OCI-LY7 (cell line): Measurements from ENCODE around the gene PPP2R1B. TPM values are rescaled to one million over a fixed set of nuclear protein-coding genes. Genes with fewer than 3 reads are reported as not detected.

ENCODE experiments used
- BruUV-seq: library from RNA; stranded (reverse); fragments of 400-500 nt; replicated peaks from 2 replicates; lab custom pipeline; 2021; lab: Mats Ljungman, UMichigan
- CTCF ChIA-PET: fragments of 300-600 bp; sonication (Branson Sonifier 250); formaldehyde crosslinking; loops from one replicate; lab custom pipeline; 2022; ENCODE audit warnings: antibody characterized with exemption; ENCODE audit not compliant: unreplicated experiment; lab: Charles Lee
- POLR2A ChIA-PET: fragments of 300-600 bp; sonication (Branson Sonifier 250); formaldehyde crosslinking; loops from one replicate; lab custom pipeline; 2022; ENCODE audit warnings: antibody characterized with exemption; lab: Charles Lee
- DNase-seq: peaks from one replicate; pipeline ENCODE4 v3.0.0-alpha.2; 2015; ENCODE audit warnings: low spot score
- H2AFZ ChIP-seq: fragments of 200-600 bp; sonication (generic), shearing (Covaris generic); 2 replicates; pipeline ENCODE4 v1.6.1; 2014; ENCODE audit warnings: mild to moderate bottlenecking, antibody characterized with exemption, low read length, moderate library complexity
- H3K27ac ChIP-seq: fragments of 200-600 bp; sonication (generic); 2 replicates; pipeline ENCODE4 v1.5.1; 2014; ENCODE audit warnings: mixed run types, low read depth, mild to moderate bottlenecking, moderate library complexity, low read length, inconsistent platforms; ENCODE audit not compliant: poor library complexity, severe bottlenecking
- H3K36me3 ChIP-seq: fragments of 200-600 bp; sonication (generic); 2 replicates; pipeline ENCODE4 v1.6.1; 2014; ENCODE audit warnings: mild to moderate bottlenecking, antibody characterized with exemption, low read length, moderate library complexity, mixed read lengths; ENCODE audit not compliant: insufficient read depth
- H3K4me1 ChIP-seq: fragments of 200-600 bp; sonication (generic); 2 replicates; pipeline ENCODE4 v1.5.1; 2014; ENCODE audit warnings: mild to moderate bottlenecking, low read length; ENCODE audit not compliant: insufficient read depth, poor library complexity, severe bottlenecking
- H3K4me2 ChIP-seq: fragments of 200-600 bp; sonication (generic); 2 replicates; pipeline ENCODE4 v1.6.1; 2014; ENCODE audit warnings: mild to moderate bottlenecking, low read length
- H3K4me3 ChIP-seq: fragments of 200-600 bp; sonication (generic); 2 replicates; pipeline ENCODE4 v1.5.1; 2014; ENCODE audit warnings: mild to moderate bottlenecking, low read depth, low read length; ENCODE audit not compliant: poor library complexity, severe bottlenecking
- H3K79me2 ChIP-seq: fragments of 200-600 bp; sonication (generic); 2 replicates; pipeline ENCODE4 v1.6.1; 2016; ENCODE audit warnings: low read depth, mild to moderate bottlenecking, low read length, moderate library complexity, mixed read lengths; ENCODE audit not compliant: insufficient read depth
- H3K9me2 ChIP-seq: fragments of 200-600 bp; sonication (generic); 2 replicates; pipeline ENCODE4 v1.6.1; 2016; ENCODE audit warnings: mild to moderate bottlenecking, low read length, mixed read lengths; ENCODE audit not compliant: insufficient read depth
- H3K9me3 ChIP-seq: fragments of 200-600 bp; sonication (generic); 2 replicates; pipeline ENCODE4 v1.6.1; 2014; ENCODE audit warnings: mild to moderate bottlenecking, mixed run types, low read length, mixed read lengths
- H4K20me1 ChIP-seq: fragments of 200-600 bp; sonication (generic); 2 replicates; pipeline ENCODE4 v1.6.1; 2014; ENCODE audit warnings: mild to moderate bottlenecking, antibody characterized with exemption, low read length, moderate library complexity, mixed read lengths; ENCODE audit not compliant: insufficient read depth
- EZH2phosphoT487 ChIP-seq: fragments of 200-600 bp; sonication (generic); IDR thresholded peaks from 2 replicates; pipeline ENCODE4 v1.6.1; 2018; ENCODE audit warnings: low read depth, borderline replicate concordance, mild to moderate bottlenecking, mixed run types, antibody characterized with exemption, low read length, moderate library complexity, mixed read lengths
- intact Hi-C: fragments of 100-400 bp; cut with micrococcal nuclease; formaldehyde crosslinking; loops from one replicate; pipeline ENCODE4 v1.10.0; 2022; ENCODE audit not compliant: unreplicated experiment
- total RNA-seq, 2 experiments: library from RNA; depleted of rRNA in 1 of 2; stranded (reverse); fragments of >200 nt in 1 of 2; shearing (Covaris generic) in 1 of 2; gene quantifications; 2 replicates each; pipeline ENCODE4 v1.2.3, GENCODE V29; 2014 to 2022
- TF ChIP-seq, protein P1 (sequence below): fragments of 200-600 bp; sonication (generic); conservative IDR thresholded peaks from 2 replicates; pipeline ENCODE4 v1.5.1; 2014; ENCODE audit warnings: mild to moderate bottlenecking, antibody characterized with exemption, low read length, moderate library complexity, mixed read lengths

Gene PPP2R1B
- total RNA-seq, 2 experiments from 2014 or later: 50.6 to 84.2 TPM

DNA sequence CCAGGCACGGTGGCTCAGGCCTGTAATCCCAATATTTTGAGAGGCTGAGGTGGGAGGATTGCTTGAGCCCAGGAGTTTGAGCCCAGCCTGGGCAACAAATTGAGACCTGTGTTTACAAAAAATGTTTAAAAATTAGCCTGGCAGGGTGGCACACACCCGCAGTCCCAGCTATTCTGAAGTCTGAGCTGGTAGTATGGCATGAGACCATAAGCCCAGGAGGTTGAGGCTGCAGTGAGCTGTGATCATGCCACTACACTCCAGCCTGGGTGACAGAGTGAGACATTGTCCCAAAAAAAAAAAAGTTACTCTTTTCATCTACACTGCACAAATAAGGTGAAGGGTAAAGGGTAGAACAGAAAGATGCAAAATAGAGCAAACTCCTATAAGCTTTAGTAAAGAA lies 22.3 kb upstream of the PPP2R1B start:
- ChIA-PET CTCF (interaction anchor here (1.3 kb wide), 1 partner anchor 11 kb away, joined by 3 read pairs; no protein-coding TSS in a partner anchor), POLR2A (interaction anchor here (0.6 to 1.7 kb wide), 3 partner anchors 10 to 278 kb away, joined by 3 to 8 read pairs (median 5); no protein-coding TSS in a partner anchor)
- Histone ChIP-seq H3K4me1 (no peaks in the 10 kb centered on the region), H3K9me2 (no peaks in the 10 kb centered on the region), H4K20me1 (no peaks in the 10 kb centered on the region), H3K9me3 (no peaks in the 10 kb centered on the region), H2AFZ (no peak overlapping the region), H3K4me3 (no peak overlapping the region), H3K4me2 (no peak overlapping the region), H3K79me2 (no peaks in the 10 kb centered on the region), H3K36me3 (peaks cover 10% of the 10 kb centered on the region; the same call in 1 of the 2 replicates), H3K27ac (no peak overlapping the region)
- intact Hi-C loops: no loop called here
- BruUV-seq: no TSS peak
- DNase-seq: no peak
- TF ChIP-seq EZH2phosphoT487: no peak
- TF ChIP-seq, protein P1, sequence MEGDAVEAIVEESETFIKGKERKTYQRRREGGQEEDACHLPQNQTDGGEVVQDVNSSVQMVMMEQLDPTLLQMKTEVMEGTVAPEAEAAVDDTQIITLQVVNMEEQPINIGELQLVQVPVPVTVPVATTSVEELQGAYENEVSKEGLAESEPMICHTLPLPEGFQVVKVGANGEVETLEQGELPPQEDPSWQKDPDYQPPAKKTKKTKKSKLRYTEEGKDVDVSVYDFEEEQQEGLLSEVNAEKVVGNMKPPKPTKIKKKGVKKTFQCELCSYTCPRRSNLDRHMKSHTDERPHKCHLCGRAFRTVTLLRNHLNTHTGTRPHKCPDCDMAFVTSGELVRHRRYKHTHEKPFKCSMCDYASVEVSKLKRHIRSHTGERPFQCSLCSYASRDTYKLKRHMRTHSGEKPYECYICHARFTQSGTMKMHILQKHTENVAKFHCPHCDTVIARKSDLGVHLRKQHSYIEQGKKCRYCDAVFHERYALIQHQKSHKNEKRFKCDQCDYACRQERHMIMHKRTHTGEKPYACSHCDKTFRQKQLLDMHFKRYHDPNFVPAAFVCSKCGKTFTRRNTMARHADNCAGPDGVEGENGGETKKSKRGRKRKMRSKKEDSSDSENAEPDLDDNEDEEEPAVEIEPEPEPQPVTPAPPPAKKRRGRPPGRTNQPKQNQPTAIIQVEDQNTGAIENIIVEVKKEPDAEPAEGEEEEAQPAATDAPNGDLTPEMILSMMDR: no peak

DNA sequence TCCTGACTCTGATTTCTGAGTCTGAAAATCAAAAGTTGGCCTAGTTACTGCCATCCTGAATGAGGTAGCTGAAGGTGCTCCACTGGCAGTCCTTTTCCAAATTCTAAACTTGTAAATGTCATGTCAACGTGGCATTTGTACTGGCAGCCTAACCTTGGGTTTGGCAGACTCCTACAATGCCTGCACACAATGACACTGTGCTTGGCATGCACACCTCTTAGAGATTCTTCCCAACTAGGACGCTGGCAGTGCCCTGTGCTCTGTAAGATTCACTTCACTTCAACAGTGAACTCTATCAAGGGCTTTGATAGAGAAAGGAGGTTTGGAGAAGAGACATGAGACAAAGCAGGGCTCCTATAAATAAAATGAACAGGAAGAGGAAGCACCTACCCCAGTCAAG lies 21.9 kb upstream of the PPP2R1B start:
- POLR2A ChIA-PET: interaction anchor here (0.6 to 1.7 kb wide), 2 partner anchors 10 to 278 kb away, joined by 5 to 8 read pairs; no protein-coding TSS in a partner anchor
- no peak for TF ChIP-seq EZH2phosphoT487
- TF ChIP-seq, protein P1: no peak
- no peak overlapping the region for H3K4me3 ChIP-seq
- no peaks in the 10 kb centered on the region for H3K4me1 ChIP-seq
- H2AFZ ChIP-seq: no peak overlapping the region
- no peak overlapping the region for H3K27ac ChIP-seq
- H3K79me2 ChIP-seq: no peaks in the 10 kb centered on the region
- H4K20me1 ChIP-seq: no peaks in the 10 kb centered on the region
- DNase-seq: no peak
- no peak overlapping the region for H3K4me2 ChIP-seq
- CTCF ChIA-PET: interaction anchor here (1.3 kb wide), 1 partner anchor 11 kb away, joined by 3 read pairs; no protein-coding TSS in a partner anchor
- no peaks in the 10 kb centered on the region for H3K9me3 ChIP-seq
- H3K36me3 ChIP-seq: peaks cover 10% of the 10 kb centered on the region; the same call in 1 of the 2 replicates
- no TSS peak for BruUV-seq
- no peaks in the 10 kb centered on the region for H3K9me2 ChIP-seq
- intact Hi-C loops: no loop called here

GRCh38 chr11:111785886-111786412 lies 19.8 kb upstream of the PPP2R1B start:
- Histone ChIP-seq H3K4me2 (no peak overlapping the region), H3K79me2 (no peaks in the 10 kb centered on the region), H3K4me3 (no peak overlapping the region), H3K9me2 (no peaks in the 10 kb centered on the region), H3K36me3 (peaks cover 10% of the 10 kb centered on the region; the same call in 1 of the 2 replicates), H2AFZ (no peak overlapping the region), H3K4me1 (no peaks in the 10 kb centered on the region), H4K20me1 (no peaks in the 10 kb centered on the region), H3K27ac (no peak overlapping the region), H3K9me3 (no peaks in the 10 kb centered on the region)
- ChIA-PET POLR2A (interaction anchor here (0.8 to 1.3 kb wide), 3 partner anchors 41 to 190 kb away, joined by 3 read pairs; no protein-coding TSS in a partner anchor), CTCF (interaction anchor here (0.5 kb wide), 1 partner anchor 70 kb away, joined by 3 read pairs; no protein-coding TSS in a partner anchor)
- TF ChIP-seq EZH2phosphoT487: no peak
- TF ChIP-seq, protein P1: no peak
- no peak for DNase-seq
- intact Hi-C loops: no loop called here
- no TSS peak for BruUV-seq
